GM04503 (cell line): Measurements from ENCODE around the gene PIK3CA.

Experiments used
- DNase-seq: peaks from one replicate; pipeline ENCODE4 v3.0.0-alpha.2; 2012; ENCODE audit warnings: low read depth

PIK3CA gene

GRCh38 chr3:179158336-179159039, 10.3 kb downstream of the PIK3CA start:
- DNase-seq, result no peak

GRCh38 chr3:179163503-179163902, 15.3 kb downstream of the PIK3CA start:
- DNase-seq, result no peak

- no peak for DNase-seq
Measured at GRCh38 chr3:179164857-179165256, 16.7 kb downstream of the PIK3CA start.

GRCh38 chr3:179166561-179167201, 18.5 kb downstream of the PIK3CA start:
- no peak for DNase-seq

- DNase-seq, result no peak
Measured at GRCh38 chr3:179168918-179169317, 20.8 kb downstream of the PIK3CA start.

GRCh38 chr3:179172546-179172945, 24.4 kb downstream of the PIK3CA start:
- no peak for DNase-seq

GRCh38 chr3:179174316-179174715, 26.2 kb downstream of the PIK3CA start:
- DNase-seq, result no peak

- no peak for DNase-seq
Measured at GRCh38 chr3:179174898-179175297, 26.7 kb downstream of the PIK3CA start.

- no peak for DNase-seq
Measured at GRCh38 chr3:179175358-179175757, 27.2 kb downstream of the PIK3CA start.

GRCh38 chr3:179177611-179178010, 29.5 kb downstream of the PIK3CA start:
- DNase-seq, result no peak

- no peak for DNase-seq
Measured at GRCh38 chr3:179179256-179179655, 31.1 kb downstream of the PIK3CA start.

GRCh38 chr3:179179979-179180759, 32.0 kb downstream of the PIK3CA start:
- no peak for DNase-seq

GRCh38 chr3:179181021-179181472, 32.9 kb downstream of the PIK3CA start:
- peak; percentile 22 for DNase-seq

- no peak for DNase-seq
Measured at GRCh38 chr3:179181993-179182551, 33.9 kb downstream of the PIK3CA start.

- DNase-seq, result no peak
Measured at GRCh38 chr3:179182902-179183301, 34.7 kb downstream of the PIK3CA start.

GRCh38 chr3:179184826-179185225, 36.7 kb downstream of the PIK3CA start:
- DNase-seq, result no peak

GRCh38 chr3:179186426-179186825, 38.3 kb downstream of the PIK3CA start:
- DNase-seq, result no peak

GRCh38 chr3:179189759-179190158, 41.6 kb downstream of the PIK3CA start:
- DNase-seq, result no peak

- DNase-seq, result no peak
Measured at GRCh38 chr3:179190581-179190980, 42.4 kb downstream of the PIK3CA start.

GRCh38 chr3:179192542-179192941, 44.4 kb downstream of the PIK3CA start:
- DNase-seq, result no peak

GRCh38 chr3:179194931-179195330, 46.8 kb downstream of the PIK3CA start:
- DNase-seq, result no peak

GRCh38 chr3:179196098-179196497, 47.9 kb downstream of the PIK3CA start:
- peak; percentile 60 for DNase-seq

GRCh38 chr3:179196700-179197099, 48.5 kb downstream of the PIK3CA start:
- DNase-seq, result no peak
